ENCODE measurements around the gene ST6GALNAC4.

ST6GALNAC4 gene

GRCh38 chr9:127929625-127929979, 12.8 kb upstream of the ST6GALNAC4 start:
- DNase-seq (ENCODE audit: low read depth in 2 of 2), result no peak

DNA sequence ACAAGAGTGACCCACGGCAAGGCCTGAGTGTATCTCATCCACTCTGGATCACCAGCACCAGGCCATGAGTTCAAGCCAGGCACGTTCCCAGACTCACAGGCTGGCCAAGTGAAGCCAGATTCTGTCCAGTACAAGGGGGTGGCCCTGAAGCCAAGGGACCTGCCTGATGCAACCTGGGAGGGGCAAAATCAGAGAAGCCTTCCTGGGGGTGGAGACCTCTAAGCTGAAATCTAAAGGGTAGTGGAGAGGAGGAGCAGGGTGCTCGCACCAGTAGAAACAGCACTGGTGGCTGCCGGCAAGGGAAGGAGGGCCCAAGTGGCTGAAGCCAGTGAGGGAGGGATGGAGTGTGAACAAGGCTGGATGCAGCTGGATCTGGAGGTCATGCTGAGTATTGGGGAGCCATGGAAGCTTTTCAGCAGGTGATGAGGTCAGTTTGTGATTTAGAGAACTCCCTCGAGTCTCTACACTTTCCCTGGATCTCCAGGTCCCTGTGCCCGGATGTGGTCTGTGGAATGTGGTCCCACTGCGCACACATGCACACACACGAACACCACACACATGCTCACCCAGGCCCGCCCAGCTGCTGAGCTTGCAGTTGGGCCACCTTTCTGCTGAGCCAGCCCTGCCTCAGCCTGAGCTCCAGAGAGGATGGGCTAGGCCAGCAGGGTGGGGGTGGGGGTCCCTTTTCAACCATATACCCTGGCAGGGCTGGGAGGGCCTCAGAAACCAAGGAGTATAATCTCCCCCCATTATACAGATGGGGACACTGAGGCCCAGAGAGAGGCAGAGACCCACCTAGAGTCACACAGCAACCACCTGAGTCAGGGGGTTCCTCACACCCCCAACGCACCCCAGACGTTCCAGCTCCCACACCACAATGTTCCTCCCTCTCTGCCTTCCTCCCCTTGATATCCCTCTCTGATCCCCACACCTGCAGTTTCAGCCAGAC, 12.1 kb upstream of the ST6GALNAC4 start:
- DNase-seq (ENCODE audit: low read depth in 2 of 2), result no peak

- no peak for DNase-seq (ENCODE audit: low read depth in 2 of 2)
Observed at GRCh38 chr9:127927988-127928675, 11.3 kb upstream of the ST6GALNAC4 start.

DNA sequence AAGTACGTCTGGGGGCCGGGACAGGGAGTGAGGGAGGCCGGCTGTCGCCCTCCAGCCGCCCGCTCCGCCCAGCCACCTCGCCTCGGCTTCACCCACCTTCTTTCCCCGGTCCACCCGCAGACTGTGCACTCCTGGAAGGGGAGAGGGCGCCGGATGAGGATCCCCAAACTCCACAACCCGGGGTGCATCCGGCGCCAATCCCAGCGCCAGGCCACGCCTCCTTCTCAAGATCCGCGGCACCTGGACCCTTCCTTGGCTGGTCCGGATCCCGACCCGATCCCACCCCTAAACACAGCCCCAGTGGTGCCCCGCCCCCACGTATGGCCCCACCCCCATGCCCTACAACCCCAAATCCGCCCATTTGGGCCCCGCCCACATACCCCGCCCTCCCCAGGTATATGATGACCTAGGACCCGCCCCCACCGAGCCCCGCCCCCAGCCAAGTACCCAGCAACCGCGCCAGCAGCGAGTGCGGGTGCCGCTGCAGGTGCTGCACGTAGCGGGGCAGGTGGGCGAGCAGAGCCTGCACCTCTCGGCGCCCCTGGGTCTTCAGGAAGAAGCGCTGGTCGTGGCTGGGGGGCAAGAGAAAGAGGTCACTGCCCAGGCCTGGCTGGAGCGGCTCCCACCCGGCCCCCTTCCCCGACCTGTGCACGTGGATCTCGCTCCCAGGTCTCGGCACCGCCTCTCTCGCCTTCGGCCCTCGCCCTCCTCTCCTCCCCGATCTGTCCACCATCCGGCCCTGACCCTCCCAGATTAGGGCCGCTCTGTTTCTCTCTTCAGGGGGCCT, 10.6 kb upstream of the ST6GALNAC4 start:
- peak in 1 of 2 donors; percentile 55 for DNase-seq (ENCODE audit: low read depth in 2 of 2)

GRCh38 chr9:127926906-127927200, 10.0 kb upstream of the ST6GALNAC4 start:
- DNase-seq (ENCODE audit: low read depth in 2 of 2), result no peak

GRCh38 chr9:127925959-127926905, 9.4 kb upstream of the ST6GALNAC4 start:
- DNase-seq (ENCODE audit: low read depth in 2 of 2), result no peak

DNA sequence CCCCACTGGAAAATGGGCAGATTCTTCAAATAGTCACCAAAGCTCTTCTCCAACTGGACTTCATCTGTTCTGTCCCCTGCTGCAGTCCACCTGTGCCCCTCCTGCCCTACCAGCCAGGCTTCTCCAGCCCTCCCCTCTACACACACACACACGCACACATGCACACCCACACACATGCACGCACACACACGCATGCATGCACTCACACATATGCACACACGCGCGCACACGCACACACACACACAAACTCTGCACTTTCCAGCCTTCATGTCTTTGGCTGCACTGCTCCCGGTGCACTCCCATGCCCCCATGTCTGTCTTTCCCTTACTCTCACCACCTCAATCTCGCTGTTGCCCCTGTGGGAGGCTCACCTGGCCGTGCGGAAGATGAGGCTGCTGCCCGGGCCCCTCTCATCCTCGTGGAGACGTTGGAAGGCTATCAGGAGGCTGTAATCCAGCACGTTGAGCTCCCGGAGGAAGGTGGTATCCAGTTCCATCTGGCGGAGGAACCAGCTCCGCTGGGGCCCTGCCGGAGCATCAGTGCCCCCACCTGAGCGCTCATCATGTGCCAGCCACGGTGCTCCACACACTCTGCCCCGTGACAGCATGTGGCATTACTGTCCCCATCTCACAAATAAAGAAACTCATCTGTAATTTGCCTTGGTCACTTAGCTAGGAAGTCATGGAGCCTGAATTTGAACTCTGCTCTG, 8.0 kb upstream of the ST6GALNAC4 start:
- DNase-seq (ENCODE audit: low read depth in 2 of 2), result no peak

- DNase-seq (ENCODE audit: low read depth in 2 of 2), result no peak
Observed at GRCh38 chr9:127923771-127924170, 6.9 kb upstream of the ST6GALNAC4 start.

GRCh38 chr9:127923046-127923445, 6.2 kb upstream of the ST6GALNAC4 start:
- no peak for DNase-seq (ENCODE audit: low read depth in 2 of 2)

- DNase-seq (ENCODE audit: low read depth in 2 of 2), result peak; percentile 61 to 70
Observed at GRCh38 chr9:127921557-127922120, 4.8 kb upstream of the ST6GALNAC4 start.

- DNase-seq (ENCODE audit: low read depth in 2 of 2), result no peak
Observed at GRCh38 chr9:127920794-127921193, 4.0 kb upstream of the ST6GALNAC4 start.

GRCh38 chr9:127919253-127919815, 2.5 kb upstream of the ST6GALNAC4 start:
- no peak for DNase-seq (ENCODE audit: low read depth in 2 of 2)

DNA sequence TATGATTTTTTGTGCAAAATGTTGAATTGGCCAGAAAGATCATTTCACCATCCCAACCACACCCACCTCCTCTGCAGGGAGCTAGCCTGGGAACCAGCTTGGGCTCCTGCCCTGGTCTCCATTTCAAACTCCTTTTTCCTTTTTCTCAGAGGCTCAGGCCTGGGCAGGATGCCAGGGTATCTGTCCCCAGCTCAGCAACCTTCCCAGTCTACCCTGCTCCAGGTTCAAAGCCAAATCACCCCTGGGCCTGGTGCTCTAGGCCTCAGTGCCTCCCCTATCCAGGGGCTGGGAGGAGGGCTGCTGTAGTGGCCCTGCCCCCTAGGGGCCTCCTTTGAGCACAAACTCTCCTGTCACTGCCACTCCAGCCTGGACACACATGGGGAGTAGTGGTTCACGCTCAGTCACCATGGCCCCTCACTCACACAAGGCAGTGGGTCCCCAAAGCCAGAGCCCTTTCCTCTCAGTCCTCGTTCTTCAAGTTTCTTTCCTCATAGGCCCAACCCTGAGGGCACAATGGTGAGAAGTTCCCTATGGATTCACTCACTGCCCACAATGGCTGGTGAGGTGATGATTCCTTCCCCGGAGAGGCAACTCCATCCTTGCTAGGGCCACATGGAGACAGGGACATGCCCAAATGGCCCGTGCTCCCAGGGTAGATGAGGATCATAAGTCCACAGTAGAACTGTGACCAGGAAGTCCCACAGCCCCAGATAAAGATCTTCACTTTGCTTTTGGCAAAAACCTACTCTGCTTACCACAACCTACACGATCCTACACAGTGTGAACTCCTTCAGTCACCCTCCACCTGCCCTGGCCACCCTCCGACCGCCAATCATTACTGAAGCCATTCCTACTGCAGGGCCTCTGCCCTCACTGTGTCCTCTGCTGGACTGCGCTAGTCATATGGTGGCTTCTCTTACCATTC, 1.6 kb upstream of the ST6GALNAC4 start:
- no peak for DNase-seq (ENCODE audit: low read depth in 2 of 2)

DNA sequence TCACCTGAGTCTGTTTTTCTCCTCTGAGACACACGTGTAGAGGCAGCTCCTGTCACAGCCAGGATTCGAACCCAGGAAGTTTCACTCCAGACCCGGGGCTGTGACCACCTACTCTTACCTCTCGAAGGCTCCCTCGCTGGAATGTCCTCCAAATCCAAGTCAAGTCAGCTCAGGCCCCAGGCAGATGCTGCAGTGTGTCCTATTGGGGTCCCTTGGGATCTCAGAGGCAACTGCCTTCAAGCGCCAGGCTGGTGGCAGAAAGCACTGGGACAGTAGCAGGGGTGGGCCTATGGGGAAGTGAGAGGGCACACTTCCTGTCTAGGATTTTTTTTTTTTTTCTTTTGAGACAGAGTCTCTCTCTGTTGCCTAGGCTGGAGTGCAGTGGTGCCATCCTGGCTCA, 762 bp upstream of the ST6GALNAC4 start:
- DNase-seq (ENCODE audit: low read depth in 2 of 2), result no peak

GRCh38 chr9:127915801-127916719, 781 bp downstream of the ST6GALNAC4 start:
- no peak for DNase-seq (ENCODE audit: low read depth in 2 of 2)

GRCh38 chr9:127915325-127915752, 1.5 kb downstream of the ST6GALNAC4 start:
- DNase-seq (ENCODE audit: low read depth in 2 of 2), result no peak

- DNase-seq (ENCODE audit: low read depth in 2 of 2), result no peak
Observed at GRCh38 chr9:127913682-127914081, 3.2 kb downstream of the ST6GALNAC4 start.

DNA sequence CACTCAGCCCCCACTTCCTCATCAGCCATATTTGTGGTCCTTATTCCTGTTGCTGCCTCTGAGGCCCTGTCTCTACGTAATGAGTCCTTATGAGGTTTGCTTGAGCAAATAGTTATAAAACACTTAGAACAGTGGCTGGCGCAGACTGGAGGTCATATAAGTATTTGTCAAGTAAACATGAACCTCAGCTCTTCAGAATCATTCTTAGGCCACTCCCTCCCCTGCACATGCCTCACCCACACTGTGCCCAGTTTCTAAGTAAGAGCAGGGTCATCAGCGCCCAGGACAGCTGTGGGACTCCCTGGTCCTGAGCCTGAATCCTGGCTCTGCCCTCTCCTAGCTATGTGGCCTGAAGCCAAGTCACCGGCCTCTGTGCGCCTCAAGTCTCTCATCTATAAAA, 4.0 kb downstream of the ST6GALNAC4 start:
- no peak for DNase-seq (ENCODE audit: low read depth in 2 of 2)
